ENCODE data around the gene KCNMA1.

DNA sequence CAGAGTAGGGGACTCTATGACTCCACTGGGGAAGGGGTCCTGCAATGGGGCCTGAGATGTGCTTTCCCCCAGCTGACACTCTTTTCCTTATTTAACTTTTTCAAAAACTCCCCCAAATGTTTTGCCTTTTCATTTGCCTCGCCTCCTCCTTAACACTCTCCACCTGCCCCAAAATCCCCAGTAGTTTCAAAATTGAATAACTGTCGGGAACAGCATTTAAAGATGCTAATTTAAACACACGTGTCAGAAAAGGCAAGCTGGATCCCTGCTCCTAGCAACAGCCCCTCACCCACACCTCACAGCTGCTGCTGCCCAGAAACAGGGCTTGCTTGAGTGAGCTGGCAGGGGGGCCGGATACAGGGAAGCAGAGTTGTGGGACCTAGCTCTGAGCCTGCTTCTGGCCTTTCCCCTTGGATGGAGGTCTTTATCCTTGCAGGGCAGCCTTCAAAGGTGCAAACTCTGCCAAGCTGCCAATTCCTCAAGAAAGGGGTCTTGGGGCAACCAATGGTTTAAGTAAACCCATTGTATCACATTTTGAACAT is 115.3 kb downstream of the KCNMA1 start:
- TF ChIP-seq, protein P1, sequence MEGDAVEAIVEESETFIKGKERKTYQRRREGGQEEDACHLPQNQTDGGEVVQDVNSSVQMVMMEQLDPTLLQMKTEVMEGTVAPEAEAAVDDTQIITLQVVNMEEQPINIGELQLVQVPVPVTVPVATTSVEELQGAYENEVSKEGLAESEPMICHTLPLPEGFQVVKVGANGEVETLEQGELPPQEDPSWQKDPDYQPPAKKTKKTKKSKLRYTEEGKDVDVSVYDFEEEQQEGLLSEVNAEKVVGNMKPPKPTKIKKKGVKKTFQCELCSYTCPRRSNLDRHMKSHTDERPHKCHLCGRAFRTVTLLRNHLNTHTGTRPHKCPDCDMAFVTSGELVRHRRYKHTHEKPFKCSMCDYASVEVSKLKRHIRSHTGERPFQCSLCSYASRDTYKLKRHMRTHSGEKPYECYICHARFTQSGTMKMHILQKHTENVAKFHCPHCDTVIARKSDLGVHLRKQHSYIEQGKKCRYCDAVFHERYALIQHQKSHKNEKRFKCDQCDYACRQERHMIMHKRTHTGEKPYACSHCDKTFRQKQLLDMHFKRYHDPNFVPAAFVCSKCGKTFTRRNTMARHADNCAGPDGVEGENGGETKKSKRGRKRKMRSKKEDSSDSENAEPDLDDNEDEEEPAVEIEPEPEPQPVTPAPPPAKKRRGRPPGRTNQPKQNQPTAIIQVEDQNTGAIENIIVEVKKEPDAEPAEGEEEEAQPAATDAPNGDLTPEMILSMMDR (IDR thresholded peaks at IDR 0.05): no peak
- TF ChIP-seq EP300 (IDR thresholded peaks at IDR 0.05; ENCODE audit: low read depth) (no peak), POLR2A (IDR thresholded peaks at IDR 0.05) (no peak)
